GM18511 (cell line): Measurements from ENCODE around the gene ZNF641.

Experiments used
- ATAC-seq: cut with Tn5 transposase; IDR thresholded peaks from one replicate; pipeline ENCODE4 v1.9.1; 2021; ENCODE audit warnings: mild to moderate bottlenecking, moderate library complexity; ENCODE audit not compliant: unreplicated experiment

Gene ZNF641

DNA sequence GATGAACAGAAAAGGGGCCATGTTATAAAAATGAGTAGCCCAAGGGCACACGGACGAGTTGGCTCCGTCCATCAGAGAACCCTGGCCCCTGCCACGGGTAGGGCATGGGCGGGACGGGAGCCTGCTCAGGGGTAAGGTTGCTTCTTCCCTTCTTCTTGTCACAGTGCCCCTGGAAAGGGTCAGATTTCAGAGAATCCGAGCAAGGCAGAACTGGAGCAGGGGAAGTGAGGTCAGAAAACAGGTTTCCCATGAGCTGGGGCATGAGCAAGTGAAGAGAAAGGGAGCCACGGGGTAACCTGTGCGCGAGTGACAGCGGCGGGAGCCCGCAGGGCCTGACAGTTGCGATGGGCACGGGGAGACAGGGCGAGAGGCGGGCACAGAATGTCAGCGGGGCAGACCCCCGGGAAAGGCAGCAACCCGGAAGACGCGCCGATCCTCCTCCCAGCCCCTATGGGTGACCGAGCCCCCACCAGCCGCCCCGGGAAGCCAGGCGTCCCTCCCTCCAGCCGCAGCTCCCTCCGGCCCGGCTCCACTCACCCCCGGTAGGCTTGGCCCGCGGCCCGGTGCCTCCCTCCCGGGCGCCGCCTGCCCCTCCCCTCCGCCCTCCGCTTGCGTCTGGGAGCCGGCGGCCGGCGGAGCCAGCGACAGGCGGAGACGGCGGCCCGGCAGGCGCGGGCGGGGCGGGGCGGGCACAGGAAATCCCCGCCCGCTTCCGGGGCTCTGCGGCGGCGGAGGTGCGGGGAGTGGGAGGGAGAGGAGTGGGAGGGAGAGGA is at the start of gene ZNF641:
Gene ZNF641 (minus strand): TSS at position 671 of the 773 bp plus-strand sequence. CDS start 2,829 bp downstream, outside the sequence.
- ATAC-seq, result peak; percentile 88

DNA sequence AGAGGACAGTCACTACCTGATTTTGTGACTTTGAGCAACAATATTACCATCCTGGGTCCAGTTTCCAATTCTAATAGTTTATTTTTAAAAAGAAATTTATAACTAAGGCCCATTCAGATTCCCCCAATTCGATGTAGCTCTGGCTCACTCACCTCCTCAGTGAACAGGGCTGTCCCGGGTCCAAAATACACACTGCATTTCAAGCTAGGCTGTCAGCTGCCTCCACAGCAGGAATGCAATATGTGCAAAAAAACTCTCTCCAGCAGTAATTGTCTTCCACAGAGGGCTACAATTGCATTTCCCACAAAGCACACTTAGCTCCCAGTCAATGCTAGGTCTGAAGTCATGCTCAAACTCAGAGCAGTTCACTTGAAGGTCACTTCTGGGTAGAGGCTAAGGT is 39.3 kb upstream of the ZNF641 start:
- ATAC-seq, result no peak

- no peak for ATAC-seq
Observed at GRCh38 chr12:48389409-48389808, 38.7 kb upstream of the ZNF641 start.

DNA sequence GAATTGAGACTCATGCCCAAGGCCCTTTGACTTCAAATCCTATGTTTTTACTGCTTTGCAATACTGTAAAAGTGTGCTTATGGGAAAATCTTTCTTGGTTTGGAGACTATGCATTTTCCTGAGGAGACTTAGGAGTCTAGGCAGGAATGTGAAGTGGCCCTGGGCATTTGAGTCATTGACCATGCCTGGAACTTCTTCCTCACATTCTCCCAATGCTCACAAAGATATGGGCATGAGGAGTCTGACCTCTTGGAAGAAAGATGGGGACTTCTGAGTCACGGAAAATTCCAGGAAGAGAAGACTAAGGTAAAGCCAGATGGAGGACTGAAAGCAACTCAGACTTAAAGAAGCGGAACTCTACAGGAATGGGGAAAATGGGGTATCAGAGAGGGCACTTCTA is 38.2 kb upstream of the ZNF641 start:
- no peak for ATAC-seq

GRCh38 chr12:48388460-48388859 is 37.7 kb upstream of the ZNF641 start:
- no peak for ATAC-seq

GRCh38 chr12:48380596-48380995 is 29.9 kb upstream of the ZNF641 start:
- no peak for ATAC-seq

DNA sequence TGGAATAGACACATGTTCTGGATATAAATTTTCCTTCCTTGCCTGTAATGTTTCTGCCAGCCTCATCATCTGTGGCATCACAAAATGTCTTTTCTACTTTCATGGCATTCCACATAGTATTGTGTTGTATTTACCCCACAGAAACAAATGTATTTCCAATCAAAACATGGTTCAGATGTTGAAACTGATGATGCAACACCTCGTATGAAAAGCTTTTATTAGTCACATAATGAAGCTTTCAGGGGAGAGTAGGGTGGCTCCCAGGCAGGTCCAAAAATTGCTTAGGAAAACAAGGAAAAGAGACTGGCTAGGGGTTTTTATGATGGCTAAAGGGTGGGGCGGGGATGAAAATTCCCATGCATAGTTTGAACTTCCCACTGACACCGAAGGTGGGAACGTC is 29.1 kb upstream of the ZNF641 start:
- ATAC-seq, result no peak

DNA sequence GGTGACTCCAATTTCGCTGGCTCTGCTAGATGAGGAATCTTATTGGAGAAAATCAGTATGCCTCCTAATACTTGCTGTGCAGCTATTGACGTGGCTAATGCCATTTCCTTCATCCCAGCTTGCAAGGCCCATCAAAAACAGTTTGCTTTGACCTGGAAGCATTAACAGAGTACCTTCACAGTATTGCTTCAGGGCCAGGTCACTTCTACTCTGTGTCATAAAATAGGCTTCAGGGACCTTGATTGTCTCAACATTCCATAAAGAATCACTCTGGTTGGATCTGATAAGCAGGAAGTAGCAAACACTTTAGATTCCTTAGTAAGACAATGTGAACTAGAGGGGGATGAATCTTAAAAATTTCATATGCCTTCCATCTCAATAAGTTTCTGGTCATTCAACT is 26.9 kb upstream of the ZNF641 start:
- ATAC-seq, result no peak

DNA sequence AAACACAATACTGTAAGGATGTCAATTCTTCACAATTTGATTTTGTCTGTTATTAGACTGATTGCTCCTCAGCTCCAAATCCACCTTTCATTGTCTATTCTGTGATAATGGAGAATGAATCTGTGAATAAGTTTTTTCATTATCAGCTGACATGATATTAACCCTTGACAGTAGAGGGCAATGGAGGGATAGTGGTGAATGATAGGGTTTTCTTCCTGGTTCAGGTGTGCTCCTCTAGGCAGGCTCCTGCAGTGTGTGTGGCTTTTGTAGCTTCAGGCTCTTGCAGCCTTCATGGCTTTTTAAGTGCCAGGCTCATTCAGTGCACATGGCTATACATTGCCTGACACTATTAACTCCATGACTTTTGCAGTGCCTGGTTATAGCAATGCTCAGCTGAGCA is 23.4 kb upstream of the ZNF641 start:
- ATAC-seq, result no peak

- ATAC-seq, result no peak
Observed at GRCh38 chr12:48366131-48366530, 15.4 kb upstream of the ZNF641 start.

DNA sequence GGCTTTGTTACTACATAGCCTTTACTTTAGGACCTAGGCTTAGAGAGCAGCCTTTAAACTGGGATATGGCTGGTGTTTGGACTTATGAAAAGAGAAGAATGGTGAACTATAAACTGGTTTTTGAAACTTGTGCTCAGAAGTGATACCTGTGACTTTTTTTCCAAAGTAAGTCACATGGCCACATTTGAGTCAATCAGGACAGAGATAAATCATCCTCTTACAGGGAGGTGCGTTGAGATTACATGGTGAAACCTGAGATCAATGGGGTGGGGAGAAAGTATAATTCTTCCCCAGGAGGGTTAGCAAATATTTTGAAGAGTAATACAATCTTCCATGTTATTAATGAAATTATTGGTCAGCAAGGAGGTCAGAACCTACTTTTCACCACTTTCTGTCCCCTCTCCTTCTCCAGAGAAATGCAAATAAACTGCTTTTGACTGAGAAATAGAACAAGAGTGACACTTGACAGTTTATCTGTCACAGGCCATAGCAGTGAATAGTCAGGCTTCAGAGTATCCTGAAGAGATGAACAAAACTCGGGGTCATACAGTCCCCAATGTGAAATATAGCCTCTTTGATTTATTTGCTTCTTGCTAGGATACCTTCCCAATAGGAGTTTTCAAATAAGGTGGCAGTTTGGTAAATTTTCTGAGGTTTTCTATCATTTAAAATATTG is 11.1 kb upstream of the ZNF641 start:
- ATAC-seq, result no peak

- no peak for ATAC-seq
Observed at GRCh38 chr12:48358937-48359513, 8.3 kb upstream of the ZNF641 start.

DNA sequence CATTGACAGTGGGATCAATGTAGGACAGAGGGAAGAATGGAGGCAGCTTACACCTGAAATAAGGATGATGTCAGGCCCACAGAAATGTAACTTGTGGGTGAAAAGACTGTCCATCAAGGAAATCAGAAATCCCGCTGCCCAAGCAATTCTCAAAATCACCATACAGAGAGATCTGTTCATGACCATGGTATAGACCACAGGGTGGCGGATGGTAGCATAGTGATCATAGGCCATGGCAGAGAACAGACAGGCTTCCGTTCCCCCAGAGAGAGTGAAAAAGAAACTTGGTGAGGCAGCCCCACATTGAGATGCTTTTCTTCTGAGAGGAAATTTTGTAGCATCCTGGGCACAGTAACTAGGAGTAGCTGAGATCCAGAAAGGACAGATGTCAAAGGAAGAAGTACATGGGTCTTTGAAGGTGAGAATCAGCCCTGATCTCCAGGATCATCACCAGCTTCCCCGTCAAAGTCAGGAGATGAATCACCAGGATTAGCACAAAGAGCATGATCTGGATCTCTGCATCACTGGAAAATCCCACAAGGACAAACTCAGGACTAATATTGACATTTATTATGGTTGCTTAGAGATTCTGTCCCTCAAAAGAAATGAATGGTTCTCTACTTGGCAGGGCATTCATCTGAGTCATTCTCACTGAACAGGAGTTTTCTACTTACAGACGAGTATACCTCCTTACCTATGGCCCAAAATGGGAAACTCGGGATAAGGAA is 5.5 kb upstream of the ZNF641 start:
- no peak for ATAC-seq

GRCh38 chr12:48352157-48352760 is 1.5 kb upstream of the ZNF641 start:
- no peak for ATAC-seq

- ATAC-seq, result peak; percentile 61
Observed at GRCh38 chr12:48351022-48351708, 446 bp upstream of the ZNF641 start.

GRCh38 chr12:48349471-48349870 is 1.2 kb downstream of the ZNF641 start:
- ATAC-seq, result no peak

- no peak for ATAC-seq
Observed at GRCh38 chr12:48342980-48343379, 7.7 kb downstream of the ZNF641 start.

- no peak for ATAC-seq
Observed at GRCh38 chr12:48340943-48341342, 9.8 kb downstream of the ZNF641 start.

DNA sequence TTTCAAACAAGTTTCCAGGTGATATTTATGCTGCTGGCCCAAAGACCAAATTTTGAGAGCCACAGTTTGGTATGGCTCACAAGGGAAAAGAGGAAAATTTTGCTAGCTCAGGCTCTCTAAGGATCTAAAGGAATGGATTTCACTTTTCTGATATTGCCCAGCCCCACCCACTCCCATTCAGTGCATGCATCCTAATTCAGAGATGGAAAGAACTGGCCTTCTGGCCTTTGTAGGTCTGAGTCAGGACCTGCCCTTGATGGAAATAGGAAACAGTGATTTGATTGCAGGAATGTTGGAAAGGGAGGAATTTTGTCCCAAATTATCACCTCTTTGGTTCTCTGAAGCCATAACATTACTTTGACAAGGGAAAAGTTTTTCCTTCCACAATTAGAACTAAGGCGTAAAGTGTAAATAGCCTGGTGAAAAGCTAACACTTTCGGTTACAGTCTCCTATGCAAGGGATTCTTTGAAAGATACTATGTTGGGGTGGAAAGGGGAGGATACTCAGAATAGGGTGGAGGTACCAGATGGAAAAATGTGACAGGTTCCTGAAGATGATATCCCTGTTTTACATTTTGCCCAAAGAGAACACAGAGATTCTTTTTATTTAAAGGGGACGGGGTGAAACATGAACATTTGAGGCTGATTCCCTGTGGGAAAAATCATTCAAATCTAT is 11.1 kb downstream of the ZNF641 start:
- ATAC-seq, result no peak

DNA sequence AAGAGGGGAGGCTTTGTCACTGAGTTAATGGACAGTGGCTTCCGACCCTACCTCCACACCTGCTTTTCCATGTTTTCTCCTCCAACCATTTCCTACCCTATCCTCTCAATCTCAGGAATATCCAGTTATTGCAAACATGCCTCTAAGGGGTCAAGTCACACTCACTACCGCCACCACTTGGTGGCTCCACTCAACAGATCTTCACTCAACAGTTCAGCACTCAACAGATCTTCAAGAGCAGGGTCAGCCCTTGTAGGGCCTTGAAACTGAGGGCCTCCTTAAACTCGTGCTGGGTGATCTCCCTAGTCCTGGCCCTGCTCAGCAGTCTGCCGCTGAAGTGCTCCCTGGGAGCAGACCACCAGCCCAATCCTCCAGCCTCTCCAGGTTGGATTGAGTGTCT is 14.2 kb downstream of the ZNF641 start:
- ATAC-seq, result no peak
